GM12892 (cell line): ENCODE measurements around the gene EIF3CL.
"Not testable (repeated sequence)": the region's sequence is repeated elsewhere in the genome, so short reads cannot be mapped to it uniquely, and the experiment has no call there.

Source experiments
- POLR2AphosphoS5 ChIP-seq: IDR thresholded peaks from 2 replicates; pipeline ENCODE4 v1.6.1; 2011; ENCODE audit warnings: low read depth, low read length, control low read depth
- TAF1 ChIP-seq: IDR thresholded peaks from 2 replicates; pipeline ENCODE4 v1.6.1; 2011; ENCODE audit warnings: low read depth, mild to moderate bottlenecking, control low read depth, low read length, borderline replicate concordance

DNA sequence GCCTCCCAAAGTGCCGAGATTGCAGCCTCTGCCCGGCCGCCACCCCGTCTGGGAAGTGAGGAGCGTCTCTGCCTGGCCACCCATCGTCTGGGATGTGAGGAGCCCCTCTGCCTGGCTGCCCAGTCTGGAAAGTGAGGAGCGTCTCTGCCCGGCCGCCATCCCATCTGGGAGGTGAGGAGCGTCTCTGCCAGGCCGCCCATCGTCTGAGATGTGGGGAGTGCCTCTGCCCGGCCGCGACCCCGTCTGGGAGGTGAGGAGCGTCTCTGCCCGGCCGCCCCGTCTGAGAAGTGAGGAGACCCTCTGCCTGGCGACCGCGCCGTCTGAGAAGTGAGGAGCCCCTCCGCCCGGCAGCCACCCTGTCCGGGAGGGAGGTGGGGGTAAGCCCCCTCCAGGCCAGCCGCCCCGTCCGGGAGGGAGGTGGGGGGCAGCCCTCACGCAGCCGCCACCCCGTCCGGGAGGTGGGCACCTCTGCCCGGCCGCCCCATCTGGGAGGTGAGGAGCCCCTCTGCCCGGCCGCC, 26.5 kb downstream of the EIF3CL start:
- TF ChIP-seq TAF1, POLR2AphosphoS5: not testable (repeated sequence)
